ENCODE results near the gene TCAIM. TPM values are rescaled to one million over a fixed set of nuclear protein-coding genes. Genes with fewer than 3 reads are reported as not detected.

Gene TCAIM
- total RNA-seq, 2 donors from 2014 or later, result 23.2 to 26.3 TPM

- no peaks in the 10 kb centered on the region for H3K36me3 ChIP-seq (ENCODE audit: control insufficient read depth, insufficient read depth, low read length)
- no peak for DNase-seq
- peaks cover 4% of the 10 kb centered on the region for H3K4me1 Mint-ChIP-seq
- no peak overlapping the region for H3K27ac ChIP-seq (ENCODE audit: low read depth, low read length)
- H3K4me3 Mint-ChIP-seq, result no peak overlapping the region
- H3K4me1 ChIP-seq (ENCODE audit: control insufficient read depth, insufficient read depth, low read length), result no peaks in the 10 kb centered on the region
- H3K36me3 Mint-ChIP-seq (ENCODE audit: low read depth), result no peaks in the 10 kb centered on the region
- peaks cover 4% of the 10 kb centered on the region for H3K9me3 Mint-ChIP-seq
- H3K27me3 Mint-ChIP-seq (ENCODE audit: insufficient read depth), result no peaks in the 10 kb centered on the region
- TF ChIP-seq, protein P1, sequence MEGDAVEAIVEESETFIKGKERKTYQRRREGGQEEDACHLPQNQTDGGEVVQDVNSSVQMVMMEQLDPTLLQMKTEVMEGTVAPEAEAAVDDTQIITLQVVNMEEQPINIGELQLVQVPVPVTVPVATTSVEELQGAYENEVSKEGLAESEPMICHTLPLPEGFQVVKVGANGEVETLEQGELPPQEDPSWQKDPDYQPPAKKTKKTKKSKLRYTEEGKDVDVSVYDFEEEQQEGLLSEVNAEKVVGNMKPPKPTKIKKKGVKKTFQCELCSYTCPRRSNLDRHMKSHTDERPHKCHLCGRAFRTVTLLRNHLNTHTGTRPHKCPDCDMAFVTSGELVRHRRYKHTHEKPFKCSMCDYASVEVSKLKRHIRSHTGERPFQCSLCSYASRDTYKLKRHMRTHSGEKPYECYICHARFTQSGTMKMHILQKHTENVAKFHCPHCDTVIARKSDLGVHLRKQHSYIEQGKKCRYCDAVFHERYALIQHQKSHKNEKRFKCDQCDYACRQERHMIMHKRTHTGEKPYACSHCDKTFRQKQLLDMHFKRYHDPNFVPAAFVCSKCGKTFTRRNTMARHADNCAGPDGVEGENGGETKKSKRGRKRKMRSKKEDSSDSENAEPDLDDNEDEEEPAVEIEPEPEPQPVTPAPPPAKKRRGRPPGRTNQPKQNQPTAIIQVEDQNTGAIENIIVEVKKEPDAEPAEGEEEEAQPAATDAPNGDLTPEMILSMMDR (conservative IDR thresholded peaks at IDR 0.05), result no peak
- no peak overlapping the region for H3K4me3 ChIP-seq (ENCODE audit: low read length)
- H3K9ac ChIP-seq (ENCODE audit: extremely low read depth, low read length, poor library complexity, severe bottlenecking), result no peak overlapping the region
- H3K27me3 ChIP-seq (ENCODE audit: control insufficient read depth, insufficient read depth, low read length, poor library complexity, severe bottlenecking), result no peaks in the 10 kb centered on the region
- WGBS, 2 experiments (ENCODE audit: insufficient coverage in 1 of 2, insufficient read length in 1 of 2), result 73% methylated on average over 1 of the region's 1 CpG; no CpG with 5 or more reads in 1 of the 2 experiments
- H3K27ac Mint-ChIP-seq, result no peak overlapping the region
- no peaks in the 10 kb centered on the region for H3K9me3 ChIP-seq (ENCODE audit: control insufficient read depth, low read length)
Measured at GRCh38 chr3:44420676-44421075, 82.1 kb downstream of the TCAIM start.

DNA sequence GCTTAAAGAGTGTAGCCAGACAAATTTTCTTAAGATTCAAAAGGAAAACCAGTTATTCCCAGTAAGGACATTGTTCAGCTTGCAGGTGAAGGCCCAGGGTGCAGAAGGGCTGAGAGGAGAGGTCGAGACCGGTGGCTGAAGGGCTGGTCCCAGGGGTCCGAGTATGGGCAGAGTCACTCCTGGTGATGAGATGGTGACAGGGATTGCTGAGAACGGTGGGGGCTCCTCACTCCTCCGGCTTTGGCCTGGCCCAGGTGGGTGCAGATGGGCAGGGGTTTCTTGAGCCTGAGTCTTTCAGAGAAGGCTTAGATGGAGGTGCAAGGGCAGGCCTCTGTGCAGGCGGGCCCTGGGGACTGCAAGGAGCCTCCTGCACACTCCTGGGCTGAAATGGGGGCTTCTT is 82.7 kb downstream of the TCAIM start:
- Mint-ChIP-seq H3K36me3 (ENCODE audit: low read depth) (no peaks in the 10 kb centered on the region), H3K27me3 (ENCODE audit: insufficient read depth) (no peaks in the 10 kb centered on the region), H3K4me1 (peaks cover 4% of the 10 kb centered on the region), H3K27ac (no peak overlapping the region), H3K4me3 (no peak overlapping the region), H3K9me3 (peaks cover 4% of the 10 kb centered on the region)
- H3K9me3 ChIP-seq (ENCODE audit: control insufficient read depth, low read length), result no peaks in the 10 kb centered on the region
- H3K9ac ChIP-seq (ENCODE audit: extremely low read depth, low read length, poor library complexity, severe bottlenecking), result no peak overlapping the region
- TF ChIP-seq, protein P1 (conservative IDR thresholded peaks at IDR 0.05), result no peak
- 85 to 89% methylated on average over 2 to 6 of the region's 6 CpGs for WGBS, 2 experiments (ENCODE audit: insufficient coverage in 1 of 2, insufficient read length in 1 of 2)
- H3K4me1 ChIP-seq (ENCODE audit: control insufficient read depth, insufficient read depth, low read length), result no peaks in the 10 kb centered on the region
- DNase-seq, result peak; percentile 29
- H3K27ac ChIP-seq (ENCODE audit: low read depth, low read length), result no peak overlapping the region
- no peak overlapping the region for H3K4me3 ChIP-seq (ENCODE audit: low read length)
- no peaks in the 10 kb centered on the region for H3K27me3 ChIP-seq (ENCODE audit: control insufficient read depth, insufficient read depth, low read length, poor library complexity, severe bottlenecking)
- no peaks in the 10 kb centered on the region for H3K36me3 ChIP-seq (ENCODE audit: control insufficient read depth, insufficient read depth, low read length)

- TF ChIP-seq, protein P1 (conservative IDR thresholded peaks at IDR 0.05), result no peak
- no peak overlapping the region for H3K27ac ChIP-seq (ENCODE audit: low read depth, low read length)
- no peak overlapping the region for H3K9ac ChIP-seq (ENCODE audit: extremely low read depth, low read length, poor library complexity, severe bottlenecking)
- 83 to 90% methylated on average over 2 to 3 of the region's 3 CpGs for WGBS, 2 experiments (ENCODE audit: insufficient coverage in 1 of 2, insufficient read length in 1 of 2)
- Mint-ChIP-seq H3K4me1 (peaks cover 4% of the 10 kb centered on the region), H3K27me3 (ENCODE audit: insufficient read depth) (no peaks in the 10 kb centered on the region), H3K4me3 (no peak overlapping the region), H3K9me3 (no peaks in the 10 kb centered on the region), H3K36me3 (ENCODE audit: low read depth) (no peaks in the 10 kb centered on the region), H3K27ac (no peak overlapping the region)
- H3K4me3 ChIP-seq (ENCODE audit: low read length), result no peak overlapping the region
- no peaks in the 10 kb centered on the region for H3K36me3 ChIP-seq (ENCODE audit: control insufficient read depth, insufficient read depth, low read length)
- no peaks in the 10 kb centered on the region for H3K4me1 ChIP-seq (ENCODE audit: control insufficient read depth, insufficient read depth, low read length)
- no peak for DNase-seq
- H3K9me3 ChIP-seq (ENCODE audit: control insufficient read depth, low read length), result no peaks in the 10 kb centered on the region
- no peaks in the 10 kb centered on the region for H3K27me3 ChIP-seq (ENCODE audit: control insufficient read depth, insufficient read depth, low read length, poor library complexity, severe bottlenecking)
Measured at GRCh38 chr3:44424758-44425157, 86.2 kb downstream of the TCAIM start.
